Amniotic epithelial cell (primary cell): ENCODE data around the gene SYCE3.
A peak's percentile ranks its signal among the peaks of the same experiment; 100 is the strongest.

Source experiments
- DNase-seq: peaks from one replicate; pipeline ENCODE4 v3.0.0-alpha.2; 2010; ENCODE audit warnings: low read depth

The SYCE3 gene

GRCh38 chr22:50548040-50548920, 14.4 kb downstream of the SYCE3 start:
- DNase-seq = no peak

- DNase-seq = no peak
Observed at GRCh38 chr22:50547263-50547985, 15.3 kb downstream of the SYCE3 start.

- DNase-seq = no peak
Observed at GRCh38 chr22:50546326-50547262, 16.1 kb downstream of the SYCE3 start.

- peak; percentile 41 for DNase-seq
Observed at GRCh38 chr22:50545522-50546325, 17.0 kb downstream of the SYCE3 start, which contains the start of gene KLHDC7B. Gene KLHDC7B (plus strand): TSS chr22:50545899. CDS start chr22:50546244, 345 bp downstream.

GRCh38 chr22:50544746-50545253, 17.9 kb downstream of the SYCE3 start:
- DNase-seq = peak; percentile 54

GRCh38 chr22:50544078-50544745, 18.5 kb downstream of the SYCE3 start:
- DNase-seq = peak; percentile 51

GRCh38 chr22:50542416-50542927, 20.2 kb downstream of the SYCE3 start:
- peak; percentile 53 for DNase-seq

GRCh38 chr22:50541667-50542026, 21.1 kb downstream of the SYCE3 start:
- DNase-seq = peak; percentile 87

- no peak for DNase-seq
Observed at GRCh38 chr22:50540381-50540780, 22.3 kb downstream of the SYCE3 start.

- no peak for DNase-seq
Observed at GRCh38 chr22:50537765-50538164, 25.0 kb downstream of the SYCE3 start.

- DNase-seq = no peak
Observed at GRCh38 chr22:50536226-50536625, 26.5 kb downstream of the SYCE3 start.

GRCh38 chr22:50535113-50535512, 27.6 kb downstream of the SYCE3 start:
- DNase-seq = no peak

- DNase-seq = peak; percentile 94
Observed at GRCh38 chr22:50533856-50534711, 28.6 kb downstream of the SYCE3 start.

GRCh38 chr22:50532824-50533796, 29.6 kb downstream of the SYCE3 start:
- DNase-seq = no peak

GRCh38 chr22:50531962-50532674, 30.6 kb downstream of the SYCE3 start:
- DNase-seq = peak; percentile 65

- DNase-seq = peak; percentile 53
Observed at GRCh38 chr22:50531546-50531961, 31.2 kb downstream of the SYCE3 start.

- DNase-seq = peak; percentile 91
Observed at GRCh38 chr22:50530877-50531545, 31.7 kb downstream of the SYCE3 start.
